HEK293 (cell line): ENCODE data around the gene THOP1.
A peak's percentile ranks its signal among the peaks of the same experiment; 100 is the strongest.

ENCODE experiments used
- CTCF ChIA-PET: fragments of 350-600 bp; formaldehyde crosslinking; extraction: SDS; loops from one replicate; lab custom pipeline; 2021; ENCODE audit warnings: antibody characterized with exemption; lab: Yijun Ruan, JAX
- POLR2A ChIA-PET: fragments of 300-600 bp; formaldehyde crosslinking; extraction: SDS; loops from one replicate; lab custom pipeline; 2020; ENCODE audit warnings: antibody characterized with exemption, inconsistent platforms; lab: Yijun Ruan, JAX
- H3K27ac ChIP-seq: fragments of 200-500 bp; sonication (Bioruptor generic); 2 replicates; pipeline ENCODE4 v1.5.1; 2014; ENCODE audit warnings: low read depth, low read length, control low read depth, inconsistent platforms; ENCODE audit errors: extremely low read depth
- H3K36me3 ChIP-seq, 2 experiments: fragments of 200-500 bp in 1 of 2; sonication (Bioruptor generic) in 1 of 2; 1 replicate in 1 of 2; 2 replicates in 1 of 2; pipeline ENCODE4 v1.5.1; 2014 to 2017; ENCODE audit warnings: inconsistent platforms in 2 of 2, low read length in 2 of 2; ENCODE audit not compliant: control insufficient read depth in 2 of 2, insufficient read depth in 1 of 2
- H3K4me1 ChIP-seq: fragments of 200-500 bp; sonication (Bioruptor generic); 2 replicates; pipeline ENCODE4 v1.5.1; 2014; ENCODE audit warnings: mild to moderate bottlenecking, low read length, inconsistent platforms; ENCODE audit not compliant: control insufficient read depth, insufficient read depth
- H3K4me3 ChIP-seq: 2 replicates; pipeline ENCODE4 v1.5.1; 2011; ENCODE audit warnings: low read depth, mild to moderate bottlenecking, control low read depth, low read length, moderate library complexity
- H3K9me3 ChIP-seq: fragments of 200-500 bp; sonication (Bioruptor generic); 2 replicates; pipeline ENCODE4 v1.5.1; 2014; ENCODE audit warnings: low read depth, low read length, inconsistent platforms; ENCODE audit not compliant: control insufficient read depth, insufficient read depth
- BCL11A ChIP-seq: fragments of 450-650 bp; formaldehyde crosslinking; IDR thresholded peaks from 2 replicates; pipeline ENCODE4 v1.5.1; 2016; ENCODE audit warnings: low read depth, missing biosample characterization, missing genetic modification characterization
- GLIS1 ChIP-seq: fragments of 450-650 bp; formaldehyde crosslinking; IDR thresholded peaks from 2 replicates; pipeline ENCODE4 v1.5.1; 2016; ENCODE audit warnings: missing biosample characterization, missing genetic modification characterization
- HIC1 ChIP-seq: fragments of 450-650 bp; formaldehyde crosslinking; IDR thresholded peaks from 2 replicates; pipeline ENCODE4 v1.5.1; 2016; ENCODE audit warnings: missing biosample characterization, missing genetic modification characterization
- PRDM6 ChIP-seq: fragments of 450-650 bp; formaldehyde crosslinking; IDR thresholded peaks from 2 replicates; pipeline ENCODE4 v1.5.1; 2017; ENCODE audit warnings: missing biosample characterization, missing genetic modification characterization
- SCRT2 ChIP-seq: fragments of 450-650 bp; formaldehyde crosslinking; IDR thresholded peaks from 2 replicates; pipeline ENCODE4 v1.5.1; 2016; ENCODE audit warnings: missing biosample characterization, missing genetic modification characterization
- ZBTB11 ChIP-seq: fragments of 450-650 bp; formaldehyde crosslinking; conservative IDR thresholded peaks from 2 replicates; pipeline ENCODE4 v1.5.1; 2016; ENCODE audit warnings: low read depth, missing biosample characterization, missing genetic modification characterization
- ZNF157 ChIP-seq: fragments of 450-650 bp; formaldehyde crosslinking; IDR thresholded peaks from 2 replicates; pipeline ENCODE4 v1.5.1; 2016; ENCODE audit warnings: missing biosample characterization, missing genetic modification characterization
- ZNF174 ChIP-seq: fragments of 450-650 bp; formaldehyde crosslinking; IDR thresholded peaks from 2 replicates; pipeline ENCODE4 v1.5.0; 2017; ENCODE audit warnings: missing biosample characterization, mild to moderate bottlenecking, missing genetic modification characterization
- ZNF248 ChIP-seq: fragments of 450-650 bp; formaldehyde crosslinking; IDR thresholded peaks from 2 replicates; pipeline ENCODE4 v1.5.1; 2017; ENCODE audit warnings: missing biosample characterization, missing genetic modification characterization
- ZNF274 ChIP-seq, 2 experiments: fragments of 200-500 bp in 1 of 2; fragments of 450-650 bp in 1 of 2; sonication (Bioruptor generic) in 1 of 2; formaldehyde crosslinking in 1 of 2; IDR thresholded peaks; 2 replicates each; pipeline versions ENCODE4 v1.5.1 to v1.6.1; 2014 to 2016; ENCODE audit warnings: borderline replicate concordance in 1 of 2, inconsistent platforms in 1 of 2, low read length in 1 of 2, missing biosample characterization in 1 of 2, missing genetic modification characterization in 1 of 2
- ZNF302 ChIP-seq: fragments of 450-650 bp; formaldehyde crosslinking; IDR thresholded peaks from 2 replicates; pipeline ENCODE4 v1.5.1; 2016; ENCODE audit warnings: missing biosample characterization, missing genetic modification characterization, low read depth
- ZNF341 ChIP-seq: fragments of 450-650 bp; formaldehyde crosslinking; IDR thresholded peaks from 2 replicates; pipeline ENCODE4; 2016; ENCODE audit warnings: low read depth, missing biosample characterization, missing genetic modification characterization
- ZNF404 ChIP-seq: fragments of 450-650 bp; formaldehyde crosslinking; IDR thresholded peaks from 2 replicates; pipeline ENCODE4 v1.5.1; 2017; ENCODE audit warnings: missing biosample characterization, missing genetic modification characterization
- ZNF426 ChIP-seq: fragments of 450-650 bp; formaldehyde crosslinking; IDR thresholded peaks from 2 replicates; pipeline ENCODE4 v1.5.1; 2017; ENCODE audit warnings: missing biosample characterization, missing genetic modification characterization, mild to moderate bottlenecking, inconsistent platforms, moderate library complexity
- ZNF600 ChIP-seq: fragments of 450-650 bp; formaldehyde crosslinking; IDR thresholded peaks from 2 replicates; pipeline ENCODE4 v1.5.1; 2016; ENCODE audit warnings: missing biosample characterization, missing genetic modification characterization
- ZNF747 ChIP-seq: fragments of 450-650 bp; formaldehyde crosslinking; IDR thresholded peaks from 2 replicates; pipeline ENCODE4 v1.5.1; 2016; ENCODE audit warnings: missing biosample characterization, missing genetic modification characterization

THOP1 gene

GRCh38 chr19:2812414-2813234, 27.3 kb downstream of the THOP1 start:
- Histone ChIP-seq H3K9me3 (no peaks in the 10 kb centered on the region), H3K4me3 (no peak overlapping the region), H3K4me1 (no peaks in the 10 kb centered on the region), H3K27ac (no peak overlapping the region), H3K36me3 (peaks cover 0 to 69% of the 10 kb centered on the region in 2 experiments; a peak in 1 of 3 replicates)
- ChIA-PET POLR2A (interaction anchor here (1.6 kb wide), 1 partner anchor 27 kb away, joined by 5 read pairs; the partner anchor contains the start of gene THOP1), CTCF (no interaction called here)
- no peak for TF ChIP-seq ZNF426 (tag by site-specific recombination)

- no peak overlapping the region for H3K27ac ChIP-seq
- ChIA-PET POLR2A (no interaction called here), CTCF (no interaction called here)
- no peaks in the 10 kb centered on the region for H3K9me3 ChIP-seq
- H3K4me3 ChIP-seq = no peak overlapping the region
- H3K4me1 ChIP-seq = no peaks in the 10 kb centered on the region
- TF ChIP-seq ZNF404 (tag by site-specific recombination) (no peak), ZNF157 (tag by site-specific recombination) (no peak), SCRT2 (tag by site-specific recombination) (0 out of 2 replicates have a peak, but pooled peaks have one; percentile 31), HIC1 (tag by site-specific recombination) (0 out of 2 replicates have a peak, but pooled peaks have one; percentile 53)
- peaks cover 0 to 60% of the 10 kb centered on the region in 2 experiments; a peak in 1 of 3 replicates for H3K36me3 ChIP-seq
Measured at GRCh38 chr19:2813235-2814160, 28.2 kb downstream of the THOP1 start.

GRCh38 chr19:2814426-2814825, 29.1 kb downstream of the THOP1 start:
- TF ChIP-seq ZNF341 (tag by site-specific recombination) = peak; percentile 27; the same call in 1 of the 2 replicates
- TF ChIP-seq ZNF274 (IDR thresholded peaks at IDR 0.05; ENCODE audit: low read length) = no peak
- TF ChIP-seq ZNF274 (tag by site-specific recombination; IDR thresholded peaks at IDR 0.05; ENCODE audit: borderline replicate concordance) = no peak
- TF ChIP-seq ZNF600 = peak; percentile 56
- no peak for TF ChIP-seq ZNF248 (tag by site-specific recombination)
- TF ChIP-seq ZNF302 = no peak
- TF ChIP-seq ZNF747 (tag by site-specific recombination) = no peak
- ChIA-PET CTCF (no interaction called here), POLR2A (interaction anchor here (0.5 to 0.6 kb wide), 2 partner anchors 51 to 496 kb away, joined by 3 to 6 read pairs; no protein-coding TSS in a partner anchor)
- H3K27ac ChIP-seq = no peak overlapping the region
- peaks cover 0 to 51% of the 10 kb centered on the region in 2 experiments; a peak in 1 of 3 replicates for H3K36me3 ChIP-seq
- H3K9me3 ChIP-seq = no peaks in the 10 kb centered on the region
- no peaks in the 10 kb centered on the region for H3K4me1 ChIP-seq
- H3K4me3 ChIP-seq = no peak overlapping the region

GRCh38 chr19:2815191-2815614, 29.9 kb downstream of the THOP1 start:
- ChIA-PET CTCF (no interaction called here), POLR2A (interaction anchor here (0.6 kb wide), 1 partner anchor 497 kb away, joined by 6 read pairs; no protein-coding TSS in a partner anchor)
- peaks cover 0 to 43% of the 10 kb centered on the region in 2 experiments; a peak in 1 of 3 replicates for H3K36me3 ChIP-seq
- H3K4me3 ChIP-seq = no peak overlapping the region
- H3K9me3 ChIP-seq = no peaks in the 10 kb centered on the region
- H3K4me1 ChIP-seq = no peaks in the 10 kb centered on the region
- no peak overlapping the region for H3K27ac ChIP-seq
- no peak for TF ChIP-seq BCL11A
- TF ChIP-seq ZNF174 (tag by site-specific recombination) = no peak
- no peak for TF ChIP-seq ZBTB11 (tag by site-specific recombination)
- no peak for TF ChIP-seq PRDM6
- peak; percentile 73 for TF ChIP-seq GLIS1 (tag by site-specific recombination)
